ENCODE data around the gene GPR42. TPM values are rescaled to one million over a fixed set of nuclear protein-coding genes. Genes with fewer than 3 reads are reported as not detected.

The GPR42 gene
- total RNA-seq (under 1 TPM in 3 of 7 donors, not detected in 4; 0.60 to 0.67 (median 0.66) TPM), polyA plus RNA-seq (under 1 TPM in 1 of 3 donors, not detected in 2; 0.09 TPM)
- long read RNA-seq, donor 1: 0 reads
- long read RNA-seq, donor 2: 0 reads

DNA sequence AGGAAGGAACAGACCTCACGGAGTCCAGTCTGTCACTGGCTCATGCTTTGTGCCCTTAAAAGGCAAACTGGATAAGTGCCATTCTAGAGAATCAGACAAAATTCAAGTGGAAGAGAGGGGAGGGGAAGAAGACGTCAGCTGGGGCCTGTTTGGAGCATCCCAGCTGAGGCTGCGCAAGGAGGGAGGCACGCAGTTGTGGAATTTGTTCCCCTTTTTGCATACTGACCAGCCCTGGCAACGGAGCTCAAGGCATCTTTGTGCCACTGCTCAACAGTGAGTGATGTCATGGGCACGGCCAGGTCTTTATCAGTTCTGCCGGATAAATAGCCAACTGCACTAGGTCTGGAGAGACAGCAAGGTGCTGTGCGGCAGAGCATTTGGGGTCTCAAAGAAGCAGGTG, at the start of gene GPR42:
Gene GPR42 (plus strand): TSS at position 347 of the 400 bp plus-strand sequence. CDS start 292 bp downstream, outside the sequence.
- intact Hi-C loops (cut with DNase I; ENCODE audit: low total_unique reads): no loop called here
- WGBS, 5 donors: 74 to 90% (median 86%) methylated on average over 5 to 8 of the region's 8 CpGs; no CpG with 5 or more reads in 1 of the 5 donors
- H3K36me3 ChIP-seq: no peaks in the 10 kb centered on the region

DNA sequence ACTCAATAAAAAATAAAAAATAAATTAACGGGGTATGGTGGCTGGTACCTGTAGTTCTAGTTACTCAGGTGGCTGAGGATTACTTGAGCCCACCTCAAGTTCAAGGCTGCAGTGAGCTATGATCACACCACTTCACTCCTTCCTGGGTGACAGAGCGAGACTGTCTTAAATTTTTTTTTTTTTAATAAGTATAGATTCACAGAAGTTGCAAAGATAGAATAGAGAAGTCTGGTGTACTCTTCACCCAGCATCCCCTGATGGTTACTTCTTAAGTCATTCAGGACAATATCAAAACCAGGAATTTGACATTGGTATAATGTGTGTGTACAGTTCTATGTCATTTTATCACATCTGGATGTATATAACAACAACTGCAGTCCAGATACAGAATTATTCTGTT, 49.6 kb upstream of the GPR42 start:
- Histone ChIP-seq H3K9me3 (peaks cover 0 to 9% (median 2%) of the 10 kb centered on the region in 8 donors), H3K27ac (peak overlapping the region in 7 of 8 donors; percentile 55 to 84 (median 82)), H3K4me3 (no peak overlapping the region), H3K4me1 (peaks cover 24 to 88% (median 63%) of the 10 kb centered on the region in 6 donors), H3K36me3 (no peaks in the 10 kb centered on the region), H3K27me3 (replicated peaks in 1 of 7) (no peaks in the 10 kb centered on the region)
- no peak for TF ChIP-seq POLR2A (IDR thresholded peaks at IDR 0.05)
- TF ChIP-seq, protein P1, sequence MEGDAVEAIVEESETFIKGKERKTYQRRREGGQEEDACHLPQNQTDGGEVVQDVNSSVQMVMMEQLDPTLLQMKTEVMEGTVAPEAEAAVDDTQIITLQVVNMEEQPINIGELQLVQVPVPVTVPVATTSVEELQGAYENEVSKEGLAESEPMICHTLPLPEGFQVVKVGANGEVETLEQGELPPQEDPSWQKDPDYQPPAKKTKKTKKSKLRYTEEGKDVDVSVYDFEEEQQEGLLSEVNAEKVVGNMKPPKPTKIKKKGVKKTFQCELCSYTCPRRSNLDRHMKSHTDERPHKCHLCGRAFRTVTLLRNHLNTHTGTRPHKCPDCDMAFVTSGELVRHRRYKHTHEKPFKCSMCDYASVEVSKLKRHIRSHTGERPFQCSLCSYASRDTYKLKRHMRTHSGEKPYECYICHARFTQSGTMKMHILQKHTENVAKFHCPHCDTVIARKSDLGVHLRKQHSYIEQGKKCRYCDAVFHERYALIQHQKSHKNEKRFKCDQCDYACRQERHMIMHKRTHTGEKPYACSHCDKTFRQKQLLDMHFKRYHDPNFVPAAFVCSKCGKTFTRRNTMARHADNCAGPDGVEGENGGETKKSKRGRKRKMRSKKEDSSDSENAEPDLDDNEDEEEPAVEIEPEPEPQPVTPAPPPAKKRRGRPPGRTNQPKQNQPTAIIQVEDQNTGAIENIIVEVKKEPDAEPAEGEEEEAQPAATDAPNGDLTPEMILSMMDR (IDR thresholded peaks at IDR 0.05 in 8 of 11, conservative IDR thresholded peaks at IDR 0.05 in 3 of 11): no peak
- 70 to 86% (median 75%) methylated on average over 2 of the region's 2 CpGs for WGBS, 5 donors
- intact Hi-C loops (cut with DNase I; ENCODE audit: low total_unique reads): no loop called here
- no peak for DNase-seq

More for the DNA sequence above, at the start of gene GPR42:
- Histone ChIP-seq H3K4me3 (no peak within 1 kb of the TSS), H3K9me3 (peaks cover 0 to 10% (median 0%) of the 10 kb centered on the region in 8 donors), H3K4me1 (peaks cover 0 to 12% (median 5%) of the 10 kb centered on the region in 6 donors), H3K27me3 (replicated peaks in 1 of 7) (no peaks in the 10 kb centered on the region), H3K27ac (no peak within 1 kb of the TSS)
- no peak for DNase-seq
- TF ChIP-seq POLR2AphosphoS5 (IDR thresholded peaks at IDR 0.05) (no peak), POLR2A (IDR thresholded peaks at IDR 0.05) (no peak)
- TF ChIP-seq, protein P1 (IDR thresholded peaks at IDR 0.05 in 8 of 11, conservative IDR thresholded peaks at IDR 0.05 in 3 of 11): no peak

- Histone ChIP-seq H3K4me3 (no peak overlapping the region), H3K27ac (peak overlapping the region in 2 of 8 donors; percentile 47 to 82), H3K9me3 (peaks cover 0 to 9% (median 2%) of the 10 kb centered on the region in 8 donors), H3K4me1 (peaks cover 24 to 81% (median 62%) of the 10 kb centered on the region in 6 donors), H3K36me3 (no peaks in the 10 kb centered on the region), H3K27me3 (replicated peaks in 1 of 7) (no peaks in the 10 kb centered on the region)
- intact Hi-C loops (cut with DNase I; ENCODE audit: low total_unique reads): no loop called here
- WGBS, 5 donors: 95 to 98% (median 96%) methylated on average over 9 of the region's 9 CpGs
- no peak for TF ChIP-seq POLR2AphosphoS5 (IDR thresholded peaks at IDR 0.05)
- TF ChIP-seq, protein P1 (IDR thresholded peaks at IDR 0.05 in 8 of 11, conservative IDR thresholded peaks at IDR 0.05 in 3 of 11): no peak
- TF ChIP-seq POLR2A (IDR thresholded peaks at IDR 0.05): no peak
- DNase-seq: no peak
These were observed 48.9 kb upstream of the GPR42 start for GRCh38 chr19:35322014-35322413.

- no peak for DNase-seq
These were observed 43.2 kb upstream of the GPR42 start for GRCh38 chr19:35327642-35328041.

More at GRCh38 chr19:35327642-35328041, 43.2 kb upstream of the GPR42 start:
- intact Hi-C loops (cut with DNase I; ENCODE audit: low total_unique reads): no loop called here
- Histone ChIP-seq H3K4me3 (no peak overlapping the region), H3K36me3 (peaks cover 0 to 3% (median 0%) of the 10 kb centered on the region in 6 donors), H3K27me3 (replicated peaks in 1 of 7) (peaks cover 0 to 13% (median 0%) of the 10 kb centered on the region in 7 donors), H3K9me3 (no peaks in the 10 kb centered on the region), H3K4me1 (peaks cover 0 to 66% (median 21%) of the 10 kb centered on the region in 6 donors), H3K27ac (peak overlapping the region in 1 of 8 donors; percentile 87)
- 71 to 87% (median 86%) methylated on average over 4 of the region's 4 CpGs for WGBS, 5 donors
- TF ChIP-seq POLR2A (IDR thresholded peaks at IDR 0.05) (no peak), POLR2AphosphoS5 (IDR thresholded peaks at IDR 0.05) (no peak)
- TF ChIP-seq, protein P1 (IDR thresholded peaks at IDR 0.05 in 8 of 11, conservative IDR thresholded peaks at IDR 0.05 in 3 of 11): no peak

All from spleen (tissue), 13 donors.